ENCODE measurements around the gene SPECC1L. TPM values are rescaled to one million over a fixed set of nuclear protein-coding genes. Genes with fewer than 3 reads are reported as not detected.

The SPECC1L gene
- total and polyA plus RNA-seq, 2 of the 8 experiments (the other 6 are each of a cell fraction or from before 2014, with no cell fraction given), result 15.7 to 61.6 TPM

- TF ChIP-seq PHF8 (conservative IDR thresholded peaks at IDR 0.05; ENCODE audit: low read depth, low read length) (no peak), MAX (IDR thresholded peaks at IDR 0.05) (no peak), NANOG (IDR thresholded peaks at IDR 0.05; ENCODE audit: insufficient read depth, low read depth, low read length, poor library complexity, severe bottlenecking) (no peak), JUND (IDR thresholded peaks at IDR 0.05; ENCODE audit: low read length) (no peak), SP1 (IDR thresholded peaks at IDR 0.05; ENCODE audit: low read depth, low read length) (no peak)
Measured at GRCh38 chr22:24440270-24440717, 169.7 kb downstream of the SPECC1L start (continued).
